ENCODE data around the gene BTNL8.

DNA sequence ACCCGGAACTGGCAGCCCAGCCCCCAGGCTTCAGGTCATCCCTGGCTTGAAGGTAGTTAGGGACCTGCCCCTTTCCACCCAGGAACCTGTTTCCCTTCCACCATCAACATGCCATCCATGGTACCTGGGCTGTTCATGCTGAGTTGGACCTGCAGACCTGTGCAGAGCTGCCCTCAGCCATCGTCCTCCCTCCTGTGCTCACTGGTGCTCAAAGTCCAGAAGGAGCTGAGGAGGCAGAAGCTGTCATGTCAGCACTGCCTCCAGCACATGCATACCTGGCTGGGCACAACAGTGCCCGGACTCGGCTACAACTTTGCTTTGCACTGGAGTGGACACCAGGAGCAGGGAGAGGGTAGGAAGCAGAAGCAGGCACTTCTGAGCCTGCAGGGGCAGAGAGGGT lies 36.2 kb downstream of the BTNL8 start:
- TF ChIP-seq CTCF (IDR thresholded peaks at IDR 0.05) = no peak
- no peak for TF ChIP-seq POLR2A (IDR thresholded peaks at IDR 0.05)
